Regular cardiac myocyte (primary cell): ENCODE results near the gene RBPMS2. TPM values are rescaled to one million over a fixed set of nuclear protein-coding genes. Genes with fewer than 3 reads are reported as not detected.

Experiments used
- total RNA-seq: library from RNA; depleted of rRNA; stranded (reverse); fragments of >200 nt; gene quantifications from 2 replicates; pipeline ENCODE4 v1.2.3, GENCODE V29; 2014

Gene RBPMS2
- total RNA-seq = not detected in 2 replicates

GRCh38 chr15:64775551-64776401 is at the start of gene RBPMS2:
Gene RBPMS2 (minus strand): TSS chr15:64775589. CDS start chr15:64775319, 270 bp downstream.

Other genes starting within 250 kb of the RBPMS2 start
- 6.8 and 9.2 TPM in 2 replicates for gene PIF1, start 50.1 kb upstream of the RBPMS2 start, total RNA-seq
- gene PLEKHO2, start 66.3 kb upstream of the RBPMS2 start, total RNA-seq = 12.7 and 14.4 TPM in 2 replicates
- gene ANKDD1A, start 136.3 kb upstream of the RBPMS2 start, total RNA-seq = 0.38 and 2.3 TPM in 2 replicates
- gene SPG21, start 214.3 kb upstream of the RBPMS2 start, total RNA-seq = 62.5 and 73.0 TPM in 2 replicates